ENCODE results near the gene SIL1.

DNA sequence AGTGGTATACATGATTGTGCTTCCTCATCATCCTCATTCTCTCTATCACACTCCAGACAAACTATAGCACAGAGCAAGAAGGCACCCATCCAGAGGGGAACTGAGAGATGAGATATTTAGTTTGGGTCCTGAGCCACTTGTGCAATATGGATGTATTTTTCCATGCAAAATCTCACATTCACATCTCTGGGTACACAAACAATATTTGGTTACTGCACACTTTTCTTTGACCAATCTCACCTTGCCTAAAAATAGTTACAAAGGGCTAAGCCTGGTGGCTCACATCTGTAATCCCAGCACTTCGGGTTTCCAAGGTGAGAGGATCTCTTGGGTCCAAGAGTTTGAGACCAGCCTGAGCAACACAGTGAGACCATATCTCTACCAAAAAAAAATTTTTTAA is 120.3 kb downstream of the SIL1 start:
- TF ChIP-seq, protein P1, sequence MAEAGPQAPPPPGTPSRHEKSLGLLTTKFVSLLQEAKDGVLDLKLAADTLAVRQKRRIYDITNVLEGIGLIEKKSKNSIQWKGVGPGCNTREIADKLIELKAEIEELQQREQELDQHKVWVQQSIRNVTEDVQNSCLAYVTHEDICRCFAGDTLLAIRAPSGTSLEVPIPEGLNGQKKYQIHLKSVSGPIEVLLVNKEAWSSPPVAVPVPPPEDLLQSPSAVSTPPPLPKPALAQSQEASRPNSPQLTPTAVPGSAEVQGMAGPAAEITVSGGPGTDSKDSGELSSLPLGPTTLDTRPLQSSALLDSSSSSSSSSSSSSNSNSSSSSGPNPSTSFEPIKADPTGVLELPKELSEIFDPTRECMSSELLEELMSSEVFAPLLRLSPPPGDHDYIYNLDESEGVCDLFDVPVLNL (CRISPR knock-in tag; IDR thresholded peaks at IDR 0.05; ENCODE audit: borderline replicate concordance, low read depth) = no peak
- TF ChIP-seq SP1 (CRISPR knock-in tag; conservative IDR thresholded peaks at IDR 0.05) (no peak), FOXJ3 (CRISPR knock-in tag; IDR thresholded peaks at IDR 0.05; ENCODE audit: borderline replicate concordance) (no peak), ZNF396 (CRISPR knock-in tag; IDR thresholded peaks at IDR 0.05; ENCODE audit: borderline replicate concordance) (no peak), MXD4 (CRISPR knock-in tag; IDR thresholded peaks at IDR 0.05; ENCODE audit: borderline replicate concordance) (no peak), KAT7 (CRISPR knock-in tag; IDR thresholded peaks at IDR 0.05; ENCODE audit: borderline replicate concordance) (no peak), ESRRA (CRISPR knock-in tag; IDR thresholded peaks at IDR 0.05; ENCODE audit: borderline replicate concordance) (no peak), TP53 (CRISPR knock-in tag; IDR thresholded peaks at IDR 0.05) (no peak), SMAD3 (CRISPR knock-in tag; IDR thresholded peaks at IDR 0.05; ENCODE audit: borderline replicate concordance) (no peak), ZNF263 (CRISPR knock-in tag; IDR thresholded peaks at IDR 0.05; ENCODE audit: low read depth) (no peak)
- TF ChIP-seq, protein P2, sequence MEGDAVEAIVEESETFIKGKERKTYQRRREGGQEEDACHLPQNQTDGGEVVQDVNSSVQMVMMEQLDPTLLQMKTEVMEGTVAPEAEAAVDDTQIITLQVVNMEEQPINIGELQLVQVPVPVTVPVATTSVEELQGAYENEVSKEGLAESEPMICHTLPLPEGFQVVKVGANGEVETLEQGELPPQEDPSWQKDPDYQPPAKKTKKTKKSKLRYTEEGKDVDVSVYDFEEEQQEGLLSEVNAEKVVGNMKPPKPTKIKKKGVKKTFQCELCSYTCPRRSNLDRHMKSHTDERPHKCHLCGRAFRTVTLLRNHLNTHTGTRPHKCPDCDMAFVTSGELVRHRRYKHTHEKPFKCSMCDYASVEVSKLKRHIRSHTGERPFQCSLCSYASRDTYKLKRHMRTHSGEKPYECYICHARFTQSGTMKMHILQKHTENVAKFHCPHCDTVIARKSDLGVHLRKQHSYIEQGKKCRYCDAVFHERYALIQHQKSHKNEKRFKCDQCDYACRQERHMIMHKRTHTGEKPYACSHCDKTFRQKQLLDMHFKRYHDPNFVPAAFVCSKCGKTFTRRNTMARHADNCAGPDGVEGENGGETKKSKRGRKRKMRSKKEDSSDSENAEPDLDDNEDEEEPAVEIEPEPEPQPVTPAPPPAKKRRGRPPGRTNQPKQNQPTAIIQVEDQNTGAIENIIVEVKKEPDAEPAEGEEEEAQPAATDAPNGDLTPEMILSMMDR (IDR thresholded peaks at IDR 0.05) = no peak
- TF ChIP-seq, protein P3, sequence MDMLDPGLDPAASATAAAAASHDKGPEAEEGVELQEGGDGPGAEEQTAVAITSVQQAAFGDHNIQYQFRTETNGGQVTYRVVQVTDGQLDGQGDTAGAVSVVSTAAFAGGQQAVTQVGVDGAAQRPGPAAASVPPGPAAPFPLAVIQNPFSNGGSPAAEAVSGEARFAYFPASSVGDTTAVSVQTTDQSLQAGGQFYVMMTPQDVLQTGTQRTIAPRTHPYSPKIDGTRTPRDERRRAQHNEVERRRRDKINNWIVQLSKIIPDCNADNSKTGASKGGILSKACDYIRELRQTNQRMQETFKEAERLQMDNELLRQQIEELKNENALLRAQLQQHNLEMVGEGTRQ (CRISPR knock-in tag; IDR thresholded peaks at IDR 0.05) = no peak
- TF ChIP-seq, protein P4, sequence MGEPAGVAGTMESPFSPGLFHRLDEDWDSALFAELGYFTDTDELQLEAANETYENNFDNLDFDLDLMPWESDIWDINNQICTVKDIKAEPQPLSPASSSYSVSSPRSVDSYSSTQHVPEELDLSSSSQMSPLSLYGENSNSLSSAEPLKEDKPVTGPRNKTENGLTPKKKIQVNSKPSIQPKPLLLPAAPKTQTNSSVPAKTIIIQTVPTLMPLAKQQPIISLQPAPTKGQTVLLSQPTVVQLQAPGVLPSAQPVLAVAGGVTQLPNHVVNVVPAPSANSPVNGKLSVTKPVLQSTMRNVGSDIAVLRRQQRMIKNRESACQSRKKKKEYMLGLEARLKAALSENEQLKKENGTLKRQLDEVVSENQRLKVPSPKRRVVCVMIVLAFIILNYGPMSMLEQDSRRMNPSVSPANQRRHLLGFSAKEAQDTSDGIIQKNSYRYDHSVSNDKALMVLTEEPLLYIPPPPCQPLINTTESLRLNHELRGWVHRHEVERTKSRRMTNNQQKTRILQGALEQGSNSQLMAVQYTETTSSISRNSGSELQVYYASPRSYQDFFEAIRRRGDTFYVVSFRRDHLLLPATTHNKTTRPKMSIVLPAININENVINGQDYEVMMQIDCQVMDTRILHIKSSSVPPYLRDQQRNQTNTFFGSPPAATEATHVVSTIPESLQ (CRISPR knock-in tag; IDR thresholded peaks at IDR 0.05) = no peak
- TF ChIP-seq, protein P5, sequence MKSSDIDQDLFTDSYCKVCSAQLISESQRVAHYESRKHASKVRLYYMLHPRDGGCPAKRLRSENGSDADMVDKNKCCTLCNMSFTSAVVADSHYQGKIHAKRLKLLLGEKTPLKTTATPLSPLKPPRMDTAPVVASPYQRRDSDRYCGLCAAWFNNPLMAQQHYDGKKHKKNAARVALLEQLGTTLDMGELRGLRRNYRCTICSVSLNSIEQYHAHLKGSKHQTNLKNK (CRISPR knock-in tag; IDR thresholded peaks at IDR 0.05) = no peak

All from WTC11 (cell line).